SW480 (cell line): ENCODE measurements around the gene GMDS.

Source experiments
- DNase-seq: peaks from one replicate; pipeline ENCODE4 v3.0.0-alpha.2; 2016; ENCODE audit warnings: low spot score

Gene GMDS

GRCh38 chr6:2240961-2241360, 4.4 kb downstream of the GMDS start:
- no peak for DNase-seq

DNA sequence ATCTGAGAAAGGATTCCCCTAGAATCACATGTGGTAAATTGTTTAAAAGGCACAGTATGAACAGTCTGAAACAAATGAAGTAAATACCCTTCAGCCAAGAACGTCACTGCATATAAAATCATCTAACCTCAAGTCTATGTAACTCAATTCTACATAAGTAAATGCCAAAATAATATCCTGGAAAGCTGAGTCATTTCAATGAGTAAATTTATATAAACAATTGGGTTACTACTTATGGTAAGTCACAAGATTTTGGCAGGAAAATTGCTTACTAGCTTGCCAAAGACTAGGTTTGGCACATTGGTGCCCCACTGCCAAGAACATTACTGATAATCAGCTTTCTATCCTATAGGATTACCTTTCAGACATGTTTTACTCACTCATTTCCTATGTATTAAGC, 8.4 kb downstream of the GMDS start:
- DNase-seq, result no peak

GRCh38 chr6:2235777-2236495, 9.5 kb downstream of the GMDS start:
- DNase-seq, result no peak

- DNase-seq, result no peak
Measured at GRCh38 chr6:2232445-2232844, 13.0 kb downstream of the GMDS start.

- DNase-seq, result no peak
Measured at GRCh38 chr6:2231438-2231837, 14.0 kb downstream of the GMDS start.

- no peak for DNase-seq
Measured at GRCh38 chr6:2230659-2231277, 14.6 kb downstream of the GMDS start.

- DNase-seq, result no peak
Measured at GRCh38 chr6:2229742-2230141, 15.7 kb downstream of the GMDS start.

- DNase-seq, result no peak
Measured at GRCh38 chr6:2229039-2229438, 16.4 kb downstream of the GMDS start.

DNA sequence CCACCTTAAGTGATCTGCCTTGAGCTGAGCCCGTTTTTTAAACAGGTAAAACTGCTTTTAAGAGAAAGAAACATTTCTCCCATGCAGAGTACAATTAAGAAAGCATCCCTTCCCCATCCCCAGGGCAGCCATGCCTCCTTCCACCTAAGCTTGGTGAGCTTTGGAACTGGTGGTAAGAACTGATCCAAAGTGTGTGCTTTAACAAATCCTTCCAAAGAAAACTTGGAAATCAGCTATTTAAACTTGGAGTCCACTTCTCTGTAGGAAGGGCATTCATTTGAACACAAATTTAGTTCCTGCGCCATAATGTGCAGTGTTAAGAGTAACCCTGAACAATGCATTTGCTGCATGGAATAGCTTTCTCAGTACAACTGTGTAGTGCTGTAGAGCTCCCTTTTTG, 17.0 kb downstream of the GMDS start:
- no peak for DNase-seq

- no peak for DNase-seq
Measured at GRCh38 chr6:2226775-2227174, 18.6 kb downstream of the GMDS start.

DNA sequence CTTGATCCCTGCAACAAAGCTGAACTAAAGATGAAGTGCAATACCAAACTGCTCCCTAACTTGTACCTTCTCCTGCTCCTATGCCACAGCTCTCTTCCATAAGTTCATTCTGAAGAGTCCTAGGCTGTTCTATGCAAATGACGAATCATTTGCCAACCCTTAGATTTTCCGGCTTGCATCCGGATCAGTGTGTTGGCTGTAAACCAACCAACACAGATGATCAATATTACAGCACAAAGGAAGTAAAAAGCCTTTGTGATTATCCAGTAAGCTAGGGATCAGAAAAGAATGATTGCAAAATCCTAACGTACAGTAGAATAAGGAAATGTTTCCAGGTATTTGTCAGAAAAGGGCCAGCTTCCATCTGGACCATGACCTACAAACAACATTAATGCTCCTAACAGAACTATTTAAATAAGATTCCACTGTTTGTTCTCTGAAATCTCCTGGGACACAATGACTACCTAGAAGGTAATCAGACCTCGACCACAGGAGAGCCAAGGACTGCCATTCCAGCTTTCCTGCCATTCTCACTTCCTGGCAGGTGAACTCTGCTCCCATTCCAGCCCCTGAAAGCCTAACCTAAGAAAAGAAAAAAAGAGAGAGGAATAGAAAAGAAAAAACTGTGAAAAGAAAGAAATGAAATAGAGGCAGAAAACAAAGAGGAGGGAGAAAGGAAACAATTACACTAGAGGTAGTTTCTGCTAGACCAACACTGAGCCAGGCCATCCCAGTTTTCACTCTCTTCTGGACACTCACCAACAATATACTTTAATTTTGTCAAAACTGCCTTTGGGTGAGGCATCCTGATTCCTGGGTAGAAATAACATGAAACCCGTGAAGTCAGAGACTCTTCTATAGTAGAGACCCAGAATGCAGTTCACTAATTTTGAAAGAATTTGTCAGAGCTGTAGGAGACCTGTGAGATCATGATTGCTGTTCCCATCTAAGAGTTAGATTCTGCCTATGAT, 19.7 kb downstream of the GMDS start:
- DNase-seq, result no peak

- DNase-seq, result no peak
Measured at GRCh38 chr6:2224847-2225382, 20.5 kb downstream of the GMDS start.

- no peak for DNase-seq
Measured at GRCh38 chr6:2222275-2222842, 23.0 kb downstream of the GMDS start.

DNA sequence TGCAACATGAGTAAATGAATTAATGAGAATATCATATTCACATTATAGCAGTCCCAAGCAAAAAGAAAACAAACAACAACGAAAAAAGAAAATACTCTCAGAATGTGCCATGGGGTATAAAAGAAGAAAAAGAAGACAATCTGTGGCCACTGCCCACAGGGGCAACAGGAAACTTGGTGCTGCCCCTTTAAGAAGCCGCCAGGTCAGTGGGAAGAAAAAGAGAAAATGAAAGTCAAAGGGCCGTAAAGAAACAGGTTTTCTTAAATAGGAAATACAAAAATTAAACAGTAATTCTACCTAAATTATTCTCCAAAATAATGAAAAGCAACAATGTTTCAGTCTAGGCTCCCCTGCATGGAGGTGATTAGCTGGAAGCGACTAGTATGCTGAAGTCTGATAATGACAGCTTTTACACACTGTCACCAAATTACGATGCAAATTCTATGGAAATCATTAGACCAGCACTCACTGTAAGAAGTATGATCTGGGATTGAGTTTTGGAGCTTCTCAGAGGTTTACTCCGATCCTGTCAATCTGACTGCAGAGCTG, 23.6 kb downstream of the GMDS start:
- no peak for DNase-seq

GRCh38 chr6:2220154-2220553, 25.3 kb downstream of the GMDS start:
- no peak for DNase-seq

- no peak for DNase-seq
Measured at GRCh38 chr6:2218866-2219265, 26.5 kb downstream of the GMDS start.

DNA sequence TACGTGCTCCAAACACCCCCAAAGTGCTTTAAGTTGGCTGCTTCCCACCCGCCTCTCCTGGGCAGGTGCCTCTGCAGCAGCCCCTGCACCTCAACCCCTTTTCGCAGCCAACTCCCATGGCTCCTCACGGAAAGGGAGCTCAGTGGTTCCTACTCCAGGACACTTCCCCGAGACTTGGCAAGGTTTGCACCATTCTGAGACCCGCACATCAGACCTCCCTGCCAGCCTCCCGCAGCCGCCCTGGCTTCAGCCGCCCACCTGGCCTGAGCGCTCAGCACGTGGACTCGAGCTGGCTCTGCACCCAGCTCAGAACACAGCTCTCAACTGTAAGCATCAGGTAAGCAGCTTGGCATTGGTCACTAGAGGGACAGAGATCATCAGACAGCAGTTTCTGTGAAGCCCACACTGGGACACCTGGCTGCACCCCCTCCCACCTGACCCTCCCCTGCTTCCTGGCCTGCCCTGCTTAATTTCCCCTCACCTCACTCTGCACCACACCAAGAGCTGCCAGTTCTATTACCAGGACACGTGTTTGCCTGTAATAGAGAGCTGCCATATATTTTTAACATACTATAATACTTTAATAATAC, 28.5 kb downstream of the GMDS start:
- no peak for DNase-seq

DNA sequence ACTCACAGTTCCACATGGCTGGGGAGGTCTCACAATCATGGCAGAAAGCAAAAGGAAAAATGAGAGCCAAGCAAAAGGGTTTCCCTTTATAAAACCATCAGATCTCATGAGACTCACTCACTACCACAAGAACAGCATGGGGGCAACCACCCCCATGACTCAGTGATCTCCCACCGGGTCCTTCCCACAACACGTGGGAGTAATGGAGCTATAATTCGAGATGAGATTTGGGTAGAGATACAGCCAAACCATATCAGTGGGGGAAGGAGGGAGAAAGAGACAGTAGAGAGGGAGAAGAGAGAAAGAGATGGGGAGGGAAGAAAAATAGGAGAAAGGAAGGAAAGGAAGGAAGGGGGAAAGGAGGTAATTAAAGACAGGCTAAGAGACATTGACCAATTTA, 30.1 kb downstream of the GMDS start:
- DNase-seq, result no peak

DNA sequence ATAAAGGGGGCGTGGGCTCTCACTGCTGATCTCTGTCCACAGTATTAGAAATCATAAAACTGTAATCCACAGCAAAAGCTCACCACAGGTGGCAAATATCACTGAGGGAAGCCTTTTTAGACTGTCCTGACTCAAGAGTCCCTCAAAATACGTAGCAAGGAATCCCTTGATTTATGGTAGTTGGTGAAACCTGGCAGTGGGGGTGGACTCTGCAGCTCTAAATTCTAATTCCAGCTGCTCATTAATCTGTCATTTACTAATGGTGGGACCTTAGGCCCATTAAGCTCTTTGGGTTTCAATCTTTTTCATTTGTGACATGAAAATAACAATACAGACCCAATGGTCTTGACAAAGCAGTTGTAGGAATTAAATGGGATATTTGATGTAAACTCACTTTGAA, 32.3 kb downstream of the GMDS start:
- no peak for DNase-seq

- peak; percentile 35 for DNase-seq
Measured at GRCh38 chr6:2209226-2209809, 36.1 kb downstream of the GMDS start.

- DNase-seq, result no peak
Measured at GRCh38 chr6:2208468-2208867, 36.9 kb downstream of the GMDS start.
